Epithelial cell of prostate (primary cell): ENCODE data around the gene MVP.
A peak's percentile ranks its signal among the peaks of the same experiment; 100 is the strongest.
"Not testable (repeated sequence)": the region's sequence is repeated elsewhere in the genome, so short reads cannot be mapped to it uniquely, and the experiment has no call there.

Experiments used
- DNase-seq: peaks from one replicate; pipeline ENCODE4 v3.0.0-alpha.2; 2011; ENCODE audit warnings: low read depth, low spot score
- H3K27ac ChIP-seq: fragments of 450-650 bp; 2 replicates; pipeline ENCODE4 v1.5.1; 2017; ENCODE audit warnings: mild to moderate bottlenecking

MVP gene

DNA sequence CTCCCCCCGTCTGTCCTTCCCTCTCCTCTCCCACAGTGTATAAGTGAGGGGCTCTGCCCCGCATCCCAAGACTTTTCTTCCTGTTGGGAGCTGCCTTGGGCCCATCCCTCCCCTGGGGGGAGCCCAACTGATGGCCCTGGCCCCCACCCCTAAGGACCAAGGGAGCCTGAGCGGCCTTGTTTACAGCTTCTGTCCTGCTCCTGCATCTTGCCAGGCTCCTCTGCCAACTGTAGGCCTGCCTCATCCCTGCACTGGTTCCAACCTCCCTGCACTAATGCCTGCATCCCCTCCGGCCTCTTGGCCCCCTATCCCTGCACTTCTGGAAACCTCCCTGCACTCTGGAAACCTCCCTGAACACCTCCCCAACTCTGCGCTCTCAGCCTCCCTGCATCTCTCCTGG is 5.7 kb upstream of the MVP start:
- no peak for DNase-seq
- H3K27ac ChIP-seq: no peak overlapping the region

DNA sequence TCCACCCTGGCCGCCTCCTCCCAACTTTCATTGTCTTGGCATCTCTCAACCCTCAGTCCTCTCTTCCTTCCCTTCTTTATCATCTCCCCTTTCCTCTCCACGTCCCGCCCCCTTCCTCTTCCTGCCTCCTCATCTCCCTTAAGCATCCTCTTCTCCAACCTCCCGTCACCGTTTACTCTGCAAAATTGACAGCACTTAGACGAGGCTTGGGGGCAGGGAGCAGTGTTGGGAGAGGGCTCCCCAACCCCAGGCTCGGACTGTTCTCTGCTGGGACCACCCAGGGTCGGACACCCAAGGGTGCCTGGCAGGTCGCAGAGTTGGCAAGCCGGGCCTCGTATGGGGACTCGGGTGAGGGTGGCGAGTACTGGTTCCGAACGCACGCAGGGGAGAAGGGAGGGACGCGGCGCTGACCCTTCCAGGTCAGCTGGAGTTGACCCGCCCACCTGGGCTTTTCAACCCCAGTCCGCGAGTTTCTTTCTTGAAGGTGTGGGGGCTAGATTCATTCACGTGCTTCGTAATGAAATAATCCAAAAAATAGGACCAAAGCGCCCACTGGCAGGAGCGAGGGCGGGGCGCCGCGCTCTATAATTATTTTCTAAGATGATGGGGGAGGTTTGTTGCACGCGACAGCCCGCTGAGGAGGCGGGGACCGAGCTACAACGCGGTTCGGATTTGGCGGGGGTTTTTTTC is 5.1 kb upstream of the MVP start:
- peak overlapping the region; percentile 72 for H3K27ac ChIP-seq
- no peak for DNase-seq

DNA sequence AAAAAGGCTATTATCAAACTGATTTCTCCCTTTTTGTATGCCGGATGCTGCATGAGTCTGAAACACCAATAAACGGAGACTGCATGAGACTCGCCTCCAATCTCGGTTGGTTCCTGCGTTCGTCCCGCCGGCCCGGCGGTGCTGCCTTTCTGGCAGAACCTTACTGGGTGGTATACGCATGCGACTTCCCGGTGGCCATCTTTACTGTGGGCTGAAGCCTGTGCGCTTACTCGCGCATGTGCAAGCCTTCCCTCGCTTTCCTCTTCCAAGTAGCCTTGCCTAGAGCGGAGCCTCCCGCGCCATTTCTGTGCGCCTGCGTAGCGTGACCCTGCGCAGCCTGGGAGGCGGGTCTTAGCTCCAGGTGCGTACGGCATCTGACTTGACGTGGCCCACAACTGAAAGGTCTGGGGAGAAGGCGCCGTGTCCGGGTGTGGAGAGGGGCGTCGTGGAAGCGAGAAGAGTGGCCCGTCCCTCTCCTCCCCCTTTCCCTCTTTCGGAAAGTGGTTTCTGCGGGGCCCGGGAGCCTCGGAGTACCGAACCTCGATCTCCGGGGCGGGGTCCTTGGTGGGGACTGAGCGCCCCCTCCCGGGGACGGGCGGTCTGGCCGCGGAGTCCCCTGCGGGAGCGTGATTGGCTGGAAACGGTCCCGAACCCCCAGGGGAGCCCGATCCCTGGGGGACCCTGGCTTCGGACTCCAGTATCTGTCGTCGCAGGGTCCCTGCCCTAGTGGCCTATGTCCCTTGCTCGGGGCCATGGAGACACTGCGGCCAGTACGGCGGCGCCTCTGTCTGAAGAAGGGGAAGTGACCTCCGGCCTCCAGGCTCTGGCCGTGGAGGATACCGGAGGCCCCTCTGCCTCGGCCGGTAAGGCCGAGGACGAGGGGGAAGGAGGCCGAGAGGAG is 4.2 kb upstream of the MVP start, which contains the start of gene PAGR1:
Gene PAGR1 (plus strand): TSS at position 360 of the 901 bp plus-strand sequence. CDS start 374 bp downstream, at position 734.
- DNase-seq: peak; percentile 99
- peak within 1 kb of the TSS; percentile 72 for H3K27ac ChIP-seq

DNA sequence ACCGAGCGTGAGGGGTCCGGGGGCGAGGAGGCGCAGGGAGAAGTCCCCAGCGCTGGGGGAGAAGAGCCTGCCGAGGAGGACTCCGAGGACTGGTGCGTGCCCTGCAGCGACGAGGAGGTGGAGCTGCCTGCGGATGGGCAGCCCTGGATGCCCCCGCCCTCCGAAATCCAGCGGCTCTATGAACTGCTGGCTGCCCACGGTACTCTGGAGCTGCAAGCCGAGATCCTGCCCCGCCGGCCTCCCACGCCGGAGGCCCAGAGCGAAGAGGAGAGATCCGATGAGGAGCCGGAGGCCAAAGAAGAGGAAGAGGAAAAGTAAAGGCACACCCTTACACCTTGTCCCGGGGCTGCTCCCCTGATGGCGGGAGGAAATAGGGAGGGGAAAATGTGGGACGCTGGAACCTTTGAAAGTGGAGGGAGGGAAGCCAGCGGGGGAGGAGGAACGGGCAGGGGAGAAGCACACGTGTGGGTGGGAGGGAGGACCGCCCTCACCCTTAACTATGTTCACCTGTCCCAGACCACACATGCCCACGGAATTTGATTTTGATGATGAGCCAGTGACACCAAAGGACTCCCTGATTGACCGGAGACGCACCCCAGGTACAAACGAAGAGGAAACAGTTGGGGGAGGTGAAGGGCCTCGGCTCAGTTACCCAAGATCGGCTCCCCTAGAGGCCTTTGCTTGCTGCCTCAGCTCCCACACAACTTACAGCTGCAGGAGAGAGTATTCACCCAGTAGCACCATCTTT is 3.4 kb upstream of the MVP start:
- peak overlapping the region; percentile 72 for H3K27ac ChIP-seq
- DNase-seq: no peak

DNA sequence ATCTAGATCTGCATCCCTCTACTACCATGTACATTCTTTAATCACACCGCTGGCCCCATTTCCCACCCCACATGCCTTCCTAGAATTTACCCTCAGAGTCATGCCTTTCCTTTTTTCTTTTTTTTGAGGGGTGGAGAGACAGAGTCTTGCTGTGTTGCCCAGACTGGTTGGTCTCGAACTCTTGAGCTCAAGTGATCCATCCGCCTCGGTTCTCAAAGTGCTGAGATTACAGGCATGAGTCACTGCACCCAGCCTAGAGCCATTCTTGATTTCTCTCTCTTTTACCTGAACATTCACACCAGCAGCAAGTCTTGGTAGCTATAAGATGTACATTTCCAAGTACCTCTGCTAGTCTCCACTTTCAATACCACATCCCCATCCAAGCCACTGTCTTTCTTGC is 2.2 kb upstream of the MVP start:
- no peak for DNase-seq
- peak overlapping the region; percentile 72 for H3K27ac ChIP-seq

DNA sequence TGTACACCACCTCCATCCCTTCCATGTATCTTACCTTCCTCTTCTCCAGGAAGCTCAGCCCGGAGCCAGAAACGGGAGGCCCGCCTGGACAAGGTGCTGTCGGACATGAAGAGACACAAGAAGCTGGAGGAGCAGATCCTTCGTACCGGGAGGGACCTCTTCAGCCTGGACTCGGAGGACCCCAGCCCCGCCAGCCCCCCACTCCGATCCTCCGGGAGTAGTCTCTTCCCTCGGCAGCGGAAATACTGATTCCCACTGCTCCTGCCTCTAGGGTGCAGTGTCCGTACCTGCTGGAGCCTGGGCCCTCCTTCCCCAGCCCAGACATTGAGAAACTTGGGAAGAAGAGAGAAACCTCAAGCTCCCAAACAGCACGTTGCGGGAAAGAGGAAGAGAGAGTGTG is 756 bp upstream of the MVP start:
- H3K27ac ChIP-seq: peak overlapping the region; percentile 96
- DNase-seq: no peak

DNA sequence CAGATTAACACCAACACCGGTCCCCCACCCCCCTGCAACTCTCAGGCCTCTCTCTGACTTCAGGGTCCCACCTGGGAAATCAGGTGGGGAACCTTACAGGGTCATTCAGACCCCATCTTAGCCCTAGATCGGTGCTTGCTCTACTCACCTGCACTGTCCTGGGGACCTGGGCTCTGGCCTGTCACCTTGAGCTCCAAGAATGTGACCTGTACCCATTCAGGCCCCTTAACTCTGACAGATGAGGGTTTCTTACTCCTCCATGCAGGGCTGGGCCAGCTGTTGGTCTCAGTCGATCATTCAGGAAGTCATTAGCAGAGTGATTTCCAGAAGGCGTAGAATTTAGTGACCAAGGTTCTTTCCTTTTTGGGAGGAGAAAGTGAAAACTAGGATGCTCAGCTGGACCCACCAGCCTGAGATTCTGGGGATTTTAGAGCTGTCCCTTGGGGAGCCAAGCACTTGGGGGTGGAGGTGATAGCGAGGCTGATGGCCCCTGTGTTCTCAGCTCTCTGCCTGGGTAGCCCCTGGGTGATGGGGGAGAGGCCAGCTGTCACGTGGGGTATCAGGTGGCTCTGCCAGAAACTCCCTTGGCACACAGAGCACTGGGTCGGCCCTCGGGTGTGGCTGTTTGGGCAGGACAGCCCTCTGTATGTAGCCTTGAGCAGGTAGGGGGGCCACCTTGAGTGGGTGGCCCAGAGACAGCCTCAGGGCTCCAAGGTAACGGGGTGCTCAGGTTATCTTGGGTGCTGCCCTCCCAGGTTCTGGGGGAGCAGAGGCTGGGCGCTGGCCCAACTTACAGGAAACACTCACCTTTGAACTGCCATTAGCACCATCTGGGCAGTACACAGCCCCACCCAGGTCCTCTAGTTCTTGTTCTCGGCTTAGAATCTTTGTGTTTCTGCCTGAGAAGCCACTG is 724 bp downstream of the MVP start:
- peak overlapping the region; percentile 96 for H3K27ac ChIP-seq
- DNase-seq: no peak

DNA sequence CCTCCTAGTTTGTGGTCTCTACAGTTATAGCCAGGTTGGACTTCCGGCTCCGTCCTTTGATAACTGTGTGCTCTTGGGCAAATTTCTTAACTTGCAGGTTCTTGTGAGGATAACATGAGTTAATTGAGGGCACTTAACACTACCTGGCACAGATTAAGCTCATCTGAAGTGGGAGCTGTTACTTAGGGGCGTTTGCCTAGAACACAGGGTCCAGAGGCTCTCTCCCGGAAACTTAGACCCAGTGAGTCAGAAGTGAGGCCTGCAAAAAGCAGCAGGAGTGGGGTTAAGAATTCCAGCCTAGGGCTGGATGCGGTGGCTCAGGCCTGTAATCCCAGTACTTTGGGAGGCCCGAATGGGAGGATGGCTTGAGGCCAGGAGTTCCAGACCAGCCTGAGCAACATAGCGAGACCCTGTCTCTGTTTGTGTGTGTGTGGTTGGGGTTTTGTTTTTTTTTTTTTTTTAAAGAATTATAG is 1.4 kb downstream of the MVP start:
- peak overlapping the region; percentile 96 for H3K27ac ChIP-seq
- DNase-seq: no peak

DNA sequence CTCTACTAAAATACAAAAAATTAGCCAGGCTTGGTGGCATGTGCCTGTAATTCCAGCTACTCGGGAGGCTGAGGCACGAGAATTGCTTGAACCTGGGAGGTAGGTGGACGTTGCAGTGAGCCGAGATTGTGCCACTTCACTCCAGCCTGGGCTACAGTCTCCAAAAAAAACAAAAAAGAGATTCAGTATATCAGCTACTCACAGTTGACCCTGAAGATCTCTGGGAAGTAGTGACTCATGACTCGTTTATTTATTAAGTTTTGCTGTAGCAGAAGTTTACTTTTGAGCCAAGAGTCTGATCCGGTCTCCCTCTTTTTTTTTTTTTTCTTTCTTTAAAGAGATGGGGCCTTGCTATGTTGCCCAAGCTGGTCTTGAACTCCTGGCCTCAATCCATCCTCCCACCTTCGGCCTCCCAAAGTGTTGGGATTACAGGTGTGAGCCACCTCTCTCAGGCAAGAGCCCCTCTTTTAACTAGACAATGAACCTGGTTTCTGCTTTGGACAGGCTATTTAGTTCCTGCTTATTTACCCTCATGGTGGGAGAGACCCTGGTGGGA is 4.4 kb downstream of the MVP start:
- H3K27ac ChIP-seq: peak overlapping the region; percentile 67
- no peak for DNase-seq

DNA sequence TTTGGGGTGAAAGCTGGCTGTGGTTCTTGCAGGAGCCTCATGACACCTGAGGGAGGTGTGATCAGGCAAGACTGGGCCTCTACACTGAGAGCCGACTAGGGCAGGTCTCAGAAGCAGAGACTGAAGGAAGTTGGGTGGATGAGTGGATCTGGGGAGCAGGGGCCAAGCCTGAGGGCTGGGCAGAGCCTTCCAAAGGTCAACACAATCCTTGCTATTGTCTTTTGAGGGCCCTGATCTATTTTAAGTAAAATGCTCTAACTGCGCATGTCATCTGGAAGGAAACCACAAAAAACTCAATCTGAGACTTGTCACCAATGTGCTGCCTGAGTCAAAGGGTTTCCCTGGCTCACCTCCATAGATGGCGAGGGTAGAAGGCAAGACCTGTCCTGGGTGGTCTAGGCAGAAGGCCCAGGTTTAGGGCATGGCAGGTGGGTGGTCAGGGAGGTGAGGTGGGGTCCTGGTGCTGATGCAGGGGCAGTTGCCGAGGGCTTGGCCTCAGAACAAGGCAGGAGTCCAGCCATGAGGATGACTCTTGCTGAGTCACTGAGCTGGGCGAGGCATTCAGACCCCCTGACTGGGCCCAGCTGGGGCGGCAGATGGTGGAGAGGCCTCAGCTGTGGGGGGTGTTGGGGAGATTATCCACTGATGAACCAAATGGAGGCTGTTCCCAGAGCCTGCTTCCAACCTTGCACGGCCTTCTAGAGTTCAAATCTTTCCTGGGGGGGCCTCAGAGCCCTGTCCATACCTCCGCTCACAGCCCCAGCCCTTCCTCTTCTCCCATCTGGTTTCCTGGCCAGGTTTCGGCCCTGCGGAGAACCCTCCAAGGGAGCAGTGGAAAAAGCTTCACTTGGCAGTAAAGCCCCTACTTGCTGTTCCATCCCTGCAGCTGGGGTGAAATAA is 5.1 kb downstream of the MVP start:
- H3K27ac ChIP-seq: peak overlapping the region; percentile 67
- DNase-seq: no peak

DNA sequence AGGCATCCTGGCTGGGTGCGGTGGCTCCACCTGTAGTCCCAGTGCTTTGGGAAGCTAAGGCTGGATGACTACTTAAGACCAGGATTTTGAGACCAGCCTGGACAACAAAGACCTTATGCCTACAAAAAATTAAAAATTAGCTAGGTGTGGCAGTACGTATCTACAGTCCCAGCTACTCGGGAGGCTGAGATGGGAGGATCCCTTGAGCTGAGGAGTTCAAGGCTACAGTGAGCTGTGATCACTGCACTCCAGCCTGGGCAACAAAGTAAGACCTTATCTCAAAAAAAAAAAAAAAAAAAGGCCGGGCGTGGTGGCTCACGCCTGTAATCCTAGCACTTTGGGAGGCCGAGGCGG is 6.1 kb downstream of the MVP start:
- no peak overlapping the region for H3K27ac ChIP-seq
- no peak for DNase-seq

DNA sequence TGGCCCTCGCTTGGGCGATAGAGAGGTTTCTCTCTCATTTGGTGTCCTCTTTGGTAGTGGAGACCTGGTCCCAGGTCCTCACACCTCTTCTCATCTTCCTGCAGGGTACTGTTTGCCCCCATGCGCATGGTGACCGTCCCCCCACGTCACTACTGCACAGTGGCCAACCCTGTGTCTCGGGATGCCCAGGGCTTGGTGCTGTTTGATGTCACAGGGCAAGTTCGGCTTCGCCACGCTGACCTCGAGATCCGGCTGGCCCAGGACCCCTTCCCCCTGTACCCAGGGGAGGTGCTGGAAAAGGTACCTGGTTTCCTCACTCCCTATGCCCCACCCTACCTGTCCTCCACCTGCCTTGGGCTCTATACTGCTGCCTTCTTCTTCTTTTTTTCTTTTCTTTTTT is 10.5 kb downstream of the MVP start:
- H3K27ac ChIP-seq: no peak overlapping the region
- DNase-seq: no peak

DNA sequence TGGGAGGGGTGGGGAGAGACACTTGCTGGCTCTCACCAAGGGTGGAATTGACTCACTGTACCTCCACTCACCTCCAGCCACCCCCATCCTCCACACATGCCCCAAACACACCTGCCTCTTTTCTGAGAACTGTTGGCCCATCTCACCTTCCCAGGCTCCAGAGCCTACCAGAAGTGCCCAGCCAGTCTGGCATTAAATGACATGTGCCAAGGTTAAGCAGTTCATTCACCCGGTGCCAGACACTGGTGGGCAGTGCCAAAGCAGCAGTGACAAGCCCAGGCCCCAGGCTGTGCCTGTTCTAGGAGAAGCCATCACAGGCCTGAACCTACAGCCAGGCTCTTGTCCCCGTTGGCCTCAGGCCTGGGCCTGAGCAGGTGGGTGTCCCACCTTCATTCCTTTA is 11.2 kb downstream of the MVP start:
- no peak for DNase-seq
- no peak overlapping the region for H3K27ac ChIP-seq

DNA sequence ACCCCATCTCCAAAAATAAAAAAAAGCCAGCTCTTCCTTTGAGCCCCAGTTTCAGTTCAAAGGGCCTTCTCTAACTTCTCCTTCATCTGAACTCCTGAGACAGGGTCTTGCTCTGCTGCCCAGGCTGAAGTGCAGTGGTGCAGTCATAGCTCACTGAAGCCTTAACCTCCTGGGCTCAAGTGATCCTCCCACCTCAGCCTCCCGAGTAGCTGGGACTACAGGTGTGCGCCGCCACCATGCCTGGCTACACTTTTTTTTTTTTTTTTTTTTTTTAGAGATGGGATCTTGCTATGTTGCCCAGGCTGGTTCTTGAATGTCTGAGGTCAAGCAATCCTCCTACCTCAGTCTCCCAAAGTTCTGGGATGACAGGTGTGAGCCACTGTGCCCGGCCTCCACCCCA is 13.0 kb downstream of the MVP start:
- DNase-seq, H3K27ac ChIP-seq: not testable (repeated sequence)

DNA sequence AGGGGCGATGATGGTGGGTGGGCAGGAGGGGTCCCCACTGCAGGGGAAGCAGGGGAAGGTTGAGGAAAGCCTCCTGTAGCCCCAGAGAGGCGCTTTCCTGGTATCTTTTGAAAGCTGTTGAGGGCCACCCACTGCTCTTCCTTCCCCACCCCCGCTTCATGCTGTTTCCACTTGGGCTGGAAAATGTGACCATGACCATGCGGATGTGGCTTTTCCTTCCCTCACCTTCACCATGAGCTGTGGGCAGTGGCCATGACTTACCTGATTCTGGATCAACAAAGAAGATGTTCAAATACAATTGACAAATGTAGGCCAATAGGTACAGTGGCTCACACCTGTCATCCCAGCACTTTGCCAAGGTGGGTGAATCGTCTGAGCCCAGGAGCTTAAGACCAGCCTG is 13.8 kb downstream of the MVP start:
- H3K27ac ChIP-seq: no peak overlapping the region
- no peak for DNase-seq

DNA sequence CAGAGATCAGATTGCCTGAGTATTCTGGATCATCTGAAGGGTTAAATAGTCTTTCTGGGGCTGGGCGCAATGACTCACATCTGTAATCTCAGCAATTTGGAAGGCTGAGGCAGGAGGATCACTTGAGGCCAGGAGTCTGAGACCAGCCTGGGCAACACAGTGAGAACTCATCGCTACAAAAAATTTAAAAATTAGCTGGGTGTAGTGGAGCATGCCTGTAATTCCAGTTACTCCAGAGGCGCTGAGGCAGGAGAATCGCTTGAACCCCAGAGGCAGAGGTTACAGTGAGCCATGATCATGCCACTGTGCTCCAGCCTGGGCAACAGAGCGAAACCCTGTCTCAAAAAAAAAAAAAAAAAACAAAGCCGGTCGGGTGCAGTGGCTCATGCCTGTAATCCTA is 15.7 kb downstream of the MVP start:
- no peak overlapping the region for H3K27ac ChIP-seq
- DNase-seq: no peak

DNA sequence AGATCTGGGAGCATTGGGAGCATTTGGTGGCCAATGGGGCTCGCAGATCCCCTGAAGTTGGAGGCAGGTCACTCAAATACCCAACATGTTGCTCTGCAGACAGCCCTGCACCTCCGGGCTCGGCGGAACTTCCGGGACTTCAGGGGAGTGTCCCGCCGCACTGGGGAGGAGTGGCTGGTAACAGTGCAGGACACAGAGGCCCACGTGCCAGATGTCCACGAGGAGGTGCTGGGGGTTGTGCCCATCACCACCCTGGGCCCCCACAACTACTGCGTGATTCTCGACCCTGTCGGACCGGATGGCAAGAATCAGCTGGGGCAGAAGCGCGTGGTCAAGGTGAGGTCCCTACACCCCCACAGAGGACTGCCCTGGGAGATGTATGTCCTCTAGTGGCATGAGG is 16.4 kb downstream of the MVP start:
- no peak overlapping the region for H3K27ac ChIP-seq

DNA sequence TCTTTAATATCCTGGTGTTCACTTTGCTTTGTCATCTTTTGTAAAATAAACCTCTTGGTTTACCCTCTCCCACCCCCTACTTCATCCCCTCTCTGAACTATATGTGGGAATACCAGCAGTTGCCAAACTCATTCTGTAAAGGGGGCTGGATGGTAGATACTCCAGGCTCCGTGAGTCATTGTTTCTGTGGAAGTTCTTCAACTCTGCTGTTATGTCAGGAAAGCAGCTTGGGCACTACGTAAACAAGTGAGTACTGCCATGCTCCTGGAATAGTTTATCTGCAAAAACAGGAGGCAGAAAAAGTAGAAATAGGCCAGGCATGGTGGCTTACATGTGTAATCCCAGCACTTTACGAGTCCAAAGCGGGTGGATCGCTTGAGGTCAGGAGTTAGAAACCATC is 17.6 kb downstream of the MVP start:
- no peak for DNase-seq
- H3K27ac ChIP-seq: no peak overlapping the region

More for the DNA sequence above, 16.4 kb downstream of the MVP start:
- no peak for DNase-seq
